CD4-positive, CD25-positive, alpha-beta regulatory T cell (primary cell): Measurements from ENCODE around the gene CIAO2A. TPM values are rescaled to one million over a fixed set of nuclear protein-coding genes. Genes with fewer than 3 reads are reported as not detected.
"Not testable (repeated sequence)": the region's sequence is repeated elsewhere in the genome, so short reads cannot be mapped to it uniquely, and the experiment has no call there.

Experiments used
- ATAC-seq, 2 donors: fragments of 150-1000 bp; cut with Tn5 transposase; one replicate each; pipeline ENCODE4 v1.10.0; 2021; ENCODE audit warnings: low read depth in 2 of 2, moderate number of reproducible peaks in 2 of 2, moderate library complexity in 1 of 2
- DNase-seq, 3 donors: peaks; one replicate each; pipeline versions ENCODE4 v3.0.0 to v3.0.0-alpha.2; 2012 to 2022; ENCODE audit warnings: mixed read lengths in 1 of 3
- H3K27ac ChIP-seq: one replicate; pipeline ENCODE4 v1.7.0; 2013; ENCODE audit warnings: mild to moderate bottlenecking, low read length; ENCODE audit not compliant: insufficient read depth, poor library complexity, severe bottlenecking
- H3K27me3 ChIP-seq: one replicate; pipeline ENCODE4 v1.7.0; 2013; ENCODE audit warnings: low read length; ENCODE audit not compliant: control insufficient read depth, insufficient read depth
- H3K36me3 ChIP-seq: one replicate; pipeline ENCODE4 v1.7.0; 2013; ENCODE audit warnings: mild to moderate bottlenecking, low read length, moderate library complexity; ENCODE audit not compliant: control insufficient read depth, insufficient read depth
- H3K4me1 ChIP-seq: 2 replicates; pipeline ENCODE4 v1.7.0; 2013; ENCODE audit warnings: mild to moderate bottlenecking, low read length; ENCODE audit not compliant: insufficient read depth, control insufficient read depth, poor library complexity, severe bottlenecking
- H3K4me3 ChIP-seq: one replicate; pipeline ENCODE4 v1.7.0; 2013; ENCODE audit warnings: low read depth, mild to moderate bottlenecking, low read length, moderate library complexity
- H3K9me3 ChIP-seq, 2 experiments: 1 replicate in 1 of 2; 2 replicates in 1 of 2; pipeline ENCODE4 v1.7.0; 2013; ENCODE audit warnings: low read length in 2 of 2, mild to moderate bottlenecking in 1 of 2, moderate library complexity in 1 of 2; ENCODE audit not compliant: control insufficient read depth in 2 of 2
- H3K27ac Mint-ChIP-seq, 3 donors: one replicate each; pipeline ENCODE4 v1.8.0; 2020 to 2022; ENCODE audit warnings: mild to moderate bottlenecking in 3 of 3, mixed read lengths in 3 of 3, moderate library complexity in 2 of 3
- H3K27me3 Mint-ChIP-seq: one replicate; pipeline ENCODE4 v1.8.0; 2022; ENCODE audit warnings: mild to moderate bottlenecking, mixed read lengths
- H3K36me3 Mint-ChIP-seq: one replicate; pipeline ENCODE4 v1.8.0; 2020; ENCODE audit warnings: mixed read lengths
- H3K4me1 Mint-ChIP-seq, 4 donors: one replicate each; pipeline ENCODE4 v1.8.0; 2020 to 2022; ENCODE audit warnings: mixed read lengths in 4 of 4, mild to moderate bottlenecking in 1 of 4
- H3K4me3 Mint-ChIP-seq, 4 donors: one replicate each; pipeline ENCODE4 v1.8.0; 2020 to 2022; ENCODE audit warnings: mild to moderate bottlenecking in 4 of 4, mixed read lengths in 4 of 4, moderate library complexity in 3 of 4
- H3K9me3 Mint-ChIP-seq, 7 donors: one replicate each; pipeline ENCODE4 v1.8.0; 2020 to 2022; ENCODE audit warnings: mixed read lengths in 7 of 7, mild to moderate bottlenecking in 3 of 7, moderate library complexity in 2 of 7
- polyA plus RNA-seq, 4 donors: library from polyadenylated mRNA; unstranded; fragments of 300-500 nt; fragmentation: Illumina TruSeq; gene quantifications; one replicate each; pipeline ENCODE4 v1.2.3, GENCODE V29; 2021
- total RNA-seq: library from RNA; stranded (reverse); gene quantifications from one replicate; pipeline ENCODE4 v1.2.3, GENCODE V29; 2022

CIAO2A gene
- total and polyA plus RNA-seq, 5 donors from 2014 or later: 25.8 to 124 (median 103) TPM

DNA sequence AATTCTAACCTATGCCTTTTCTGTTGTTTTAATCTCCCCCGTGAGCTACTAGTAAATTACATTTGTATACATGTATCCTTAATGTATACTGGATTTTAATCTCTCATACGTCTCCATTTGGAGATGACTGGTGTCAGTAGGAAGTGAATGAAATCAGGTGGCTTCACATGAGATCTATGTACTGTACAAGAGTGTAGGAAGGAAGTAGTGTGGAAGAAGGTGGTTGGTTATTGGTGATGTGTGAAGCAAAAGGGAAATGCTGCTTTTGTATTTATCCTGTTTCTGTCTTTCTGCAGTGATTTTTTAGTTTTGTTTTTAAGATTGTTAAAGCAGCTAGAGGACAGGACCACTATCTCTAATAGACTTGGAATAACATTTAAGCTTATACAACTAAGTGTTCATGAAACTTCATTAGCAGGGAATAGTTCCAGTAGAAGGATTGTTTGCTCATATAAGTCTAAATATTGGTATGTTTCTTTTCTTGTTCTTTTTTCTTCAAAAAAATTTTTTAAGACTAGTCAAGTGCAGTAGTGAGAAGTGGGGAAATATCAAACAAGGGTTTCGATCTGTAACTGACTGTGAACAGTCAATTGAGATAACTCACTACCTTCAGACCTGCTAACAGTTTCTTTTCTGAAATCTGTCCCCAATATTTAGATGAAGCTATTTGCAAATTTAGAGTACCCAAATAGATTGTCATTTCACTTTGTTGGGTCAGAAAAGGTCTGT lies 17.5 kb upstream of the CIAO2A start:
- Histone ChIP-seq H3K9me3 (no peaks in the 10 kb centered on the region), H3K27ac (peak overlapping the region; percentile 53), H3K4me3 (peak overlapping the region; percentile 4), H3K36me3 (peaks cover 40% of the 10 kb centered on the region), H3K27me3 (no peaks in the 10 kb centered on the region), H3K4me1 (peaks cover 16% of the 10 kb centered on the region)
- Mint-ChIP-seq H3K4me1 (peaks cover 25 to 56% (median 49%) of the 10 kb centered on the region in 4 donors), H3K9me3 (peaks cover 0 to 2% (median 0%) of the 10 kb centered on the region in 7 donors), H3K27ac (peak overlapping the region; percentile 20 to 91 (median 45)), H3K4me3 (peak overlapping the region in 2 of 4 donors; percentile 18 to 38), H3K27me3 (no peaks in the 10 kb centered on the region), H3K36me3 (peaks cover 29% of the 10 kb centered on the region)
- DNase-seq (peak in 2 of 3 donors; percentile 28 to 70), ATAC-seq (peak; percentile 71 to 91)

- Histone ChIP-seq H3K36me3 (peaks cover 32% of the 10 kb centered on the region), H3K4me1 (peaks cover 16% of the 10 kb centered on the region), H3K27ac (peak overlapping the region; percentile 53)
- Mint-ChIP-seq H3K36me3 (peaks cover 27% of the 10 kb centered on the region), H3K4me1 (peaks cover 25 to 56% (median 52%) of the 10 kb centered on the region in 4 donors), H3K4me3 (peak overlapping the region in 3 of 4 donors; percentile 1 to 47 (median 26)), H3K27ac (peak overlapping the region; percentile 45 to 77 (median 47))
- not testable (repeated sequence) for H3K27me3 Mint-ChIP-seq, DNase-seq, ATAC-seq, H3K9me3 Mint-ChIP-seq, H3K27me3 ChIP-seq, H3K9me3 ChIP-seq, H3K4me3 ChIP-seq
These were observed 16.6 kb upstream of the CIAO2A start for GRCh38 chr15:64110108-64110701.

GRCh38 chr15:64107337-64107736 lies 13.7 kb upstream of the CIAO2A start:
- H3K4me1 ChIP-seq: peaks cover 16% of the 10 kb centered on the region
- DNase-seq (no peak), ATAC-seq (no peak)
- no peaks in the 10 kb centered on the region for H3K27me3 ChIP-seq
- H3K27ac Mint-ChIP-seq: peak overlapping the region in 1 of 3 donors; percentile 14
- H3K4me3 Mint-ChIP-seq: no peak overlapping the region
- H3K4me3 ChIP-seq: no peak overlapping the region
- no peaks in the 10 kb centered on the region for H3K27me3 Mint-ChIP-seq
- peaks cover 27 to 70% (median 57%) of the 10 kb centered on the region in 4 donors for H3K4me1 Mint-ChIP-seq
- H3K9me3 Mint-ChIP-seq: peaks cover 0 to 4% (median 0%) of the 10 kb centered on the region in 7 donors
- H3K9me3 ChIP-seq: no peaks in the 10 kb centered on the region
- H3K27ac ChIP-seq: no peak overlapping the region
- H3K36me3 Mint-ChIP-seq: peaks cover 18% of the 10 kb centered on the region
- H3K36me3 ChIP-seq: peaks cover 4% of the 10 kb centered on the region

GRCh38 chr15:64105113-64105704 lies 11.6 kb upstream of the CIAO2A start:
- Mint-ChIP-seq H3K4me1 (peaks cover 19 to 68% (median 44%) of the 10 kb centered on the region in 4 donors), H3K4me3 (no peak overlapping the region), H3K27me3 (no peaks in the 10 kb centered on the region), H3K9me3 (peaks cover 0 to 4% (median 0%) of the 10 kb centered on the region in 7 donors), H3K36me3 (peaks cover 15% of the 10 kb centered on the region), H3K27ac (no peak overlapping the region)
- DNase-seq (no peak), ATAC-seq (no peak)
- no peak overlapping the region for H3K4me3 ChIP-seq
- no peak overlapping the region for H3K27ac ChIP-seq
- no peaks in the 10 kb centered on the region for H3K27me3 ChIP-seq
- peaks cover 3% of the 10 kb centered on the region for H3K36me3 ChIP-seq
- peaks cover 5% of the 10 kb centered on the region for H3K4me1 ChIP-seq
- no peaks in the 10 kb centered on the region for H3K9me3 ChIP-seq

DNA sequence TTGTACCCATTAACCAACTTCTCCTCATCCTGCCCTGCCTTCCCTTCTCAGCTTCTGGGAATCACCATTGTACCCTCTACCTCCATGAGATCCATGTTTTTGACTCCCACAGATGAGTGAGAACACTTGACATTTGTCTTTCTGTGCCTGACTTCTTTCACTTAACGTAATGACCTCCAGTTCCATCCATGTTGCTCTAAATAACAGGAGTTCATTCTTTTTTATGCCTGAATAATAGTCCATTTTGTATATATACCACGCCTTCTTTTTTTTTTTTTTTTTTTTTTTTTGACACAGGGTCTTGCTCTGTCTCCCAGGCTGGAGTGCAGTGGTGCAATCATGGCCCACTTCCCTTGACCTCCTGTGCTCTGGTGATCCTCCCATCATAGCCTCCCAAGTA lies 8.9 kb upstream of the CIAO2A start:
- H3K27ac Mint-ChIP-seq: peak overlapping the region in 1 of 3 donors; percentile 4
- H3K9me3 Mint-ChIP-seq: peaks cover 0 to 2% (median 0%) of the 10 kb centered on the region in 7 donors
- Histone ChIP-seq H3K4me3 (no peak overlapping the region), H3K27ac (no peak overlapping the region), H3K4me1 (peaks cover 22% of the 10 kb centered on the region), H3K9me3 (no peaks in the 10 kb centered on the region), H3K36me3 (peaks cover 3% of the 10 kb centered on the region), H3K27me3 (no peaks in the 10 kb centered on the region)
- no peaks in the 10 kb centered on the region for H3K27me3 Mint-ChIP-seq
- H3K4me3 Mint-ChIP-seq: peak overlapping the region in 1 of 4 donors; percentile 30
- no peak for ATAC-seq
- peaks cover 11% of the 10 kb centered on the region for H3K36me3 Mint-ChIP-seq
- DNase-seq: no peak
- H3K4me1 Mint-ChIP-seq: peaks cover 35 to 79% (median 55%) of the 10 kb centered on the region in 4 donors

GRCh38 chr15:64100958-64101357 lies 7.3 kb upstream of the CIAO2A start:
- ATAC-seq: no peak
- H3K4me3 Mint-ChIP-seq: peak overlapping the region in 2 of 4 donors; percentile 55 to 66
- H3K27me3 Mint-ChIP-seq: peaks cover under 1% of the 10 kb centered on the region

GRCh38 chr15:64099379-64099778 lies 5.7 kb upstream of the CIAO2A start:
- ATAC-seq (no peak), DNase-seq (no peak)
- no peak overlapping the region for H3K27ac ChIP-seq
- peaks cover 8% of the 10 kb centered on the region for H3K36me3 Mint-ChIP-seq
- peak overlapping the region in 1 of 3 donors; percentile 23 for H3K27ac Mint-ChIP-seq
- peaks cover 0 to 2% (median 0%) of the 10 kb centered on the region in 7 donors for H3K9me3 Mint-ChIP-seq
- H3K36me3 ChIP-seq: no peaks in the 10 kb centered on the region
- peak overlapping the region in 2 of 4 donors; percentile 58 to 66 for H3K4me3 Mint-ChIP-seq
- peaks cover 50% of the 10 kb centered on the region for H3K4me1 ChIP-seq
- no peak overlapping the region for H3K4me3 ChIP-seq
- H3K9me3 ChIP-seq: no peaks in the 10 kb centered on the region
- peaks cover 33 to 86% (median 56%) of the 10 kb centered on the region in 4 donors for H3K4me1 Mint-ChIP-seq
- no peaks in the 10 kb centered on the region for H3K27me3 ChIP-seq
- peaks cover 5% of the 10 kb centered on the region for H3K27me3 Mint-ChIP-seq

More at GRCh38 chr15:64100958-64101357, 7.3 kb upstream of the CIAO2A start:
- peaks cover 33 to 81% (median 49%) of the 10 kb centered on the region in 4 donors for H3K4me1 Mint-ChIP-seq
- Histone ChIP-seq H3K4me3 (no peak overlapping the region), H3K27me3 (no peaks in the 10 kb centered on the region), H3K9me3 (no peaks in the 10 kb centered on the region), H3K4me1 (peaks cover 37% of the 10 kb centered on the region), H3K36me3 (no peaks in the 10 kb centered on the region), H3K27ac (no peak overlapping the region)
- H3K36me3 Mint-ChIP-seq: peaks cover 8% of the 10 kb centered on the region
- no peak for DNase-seq
- H3K9me3 Mint-ChIP-seq: peaks cover 0 to 2% (median 0%) of the 10 kb centered on the region in 7 donors
- H3K27ac Mint-ChIP-seq: no peak overlapping the region
